Mesenchymal stem cell (in vitro differentiated cells and primary cell): ENCODE results near the gene GABRR2.

Source experiments
- DNase-seq: peaks from one replicate; pipeline ENCODE4 v3.0.0-alpha.2; 2013
- H2AFZ ChIP-seq: one replicate; pipeline ENCODE4 v1.6.1; 2013; ENCODE audit warnings: low read depth, mild to moderate bottlenecking, control low read depth, inconsistent platforms, low read length, moderate library complexity
- H2AK5ac ChIP-seq: 2 replicates; pipeline ENCODE4 v1.6.1; 2013; ENCODE audit warnings: low read length, moderate library complexity, mild to moderate bottlenecking, inconsistent platforms; ENCODE audit not compliant: severe bottlenecking
- H2BK120ac ChIP-seq: one replicate; pipeline ENCODE4 v1.6.1; 2013; ENCODE audit warnings: low read depth, mild to moderate bottlenecking, inconsistent platforms, low read length, moderate library complexity
- H2BK12ac ChIP-seq, 2 experiments: one replicate each; pipeline ENCODE4 v1.6.1; 2013; ENCODE audit warnings: inconsistent platforms in 2 of 2, low read length in 2 of 2, mild to moderate bottlenecking in 2 of 2, moderate library complexity in 2 of 2, control low read depth in 1 of 2
- H2BK15ac ChIP-seq: one replicate; pipeline ENCODE4 v1.6.1; 2013; ENCODE audit warnings: mild to moderate bottlenecking, low read depth, inconsistent platforms; ENCODE audit not compliant: poor library complexity, severe bottlenecking
- H2BK5ac ChIP-seq: 2 replicates; pipeline ENCODE4 v1.6.1; 2013; ENCODE audit warnings: low read depth, mild to moderate bottlenecking, low read length, control low read depth, inconsistent platforms; ENCODE audit not compliant: poor library complexity, severe bottlenecking
- H3K14ac ChIP-seq, 2 experiments: one replicate each; pipeline ENCODE4 v1.6.1; 2013; ENCODE audit warnings: inconsistent platforms in 2 of 2, low read length in 2 of 2, control low read depth in 1 of 2, mild to moderate bottlenecking in 1 of 2, moderate library complexity in 1 of 2
- H3K18ac ChIP-seq, 2 experiments: one replicate each; pipeline ENCODE4 v1.6.1; 2013; ENCODE audit warnings: inconsistent platforms in 2 of 2, low read length in 2 of 2, control low read depth in 1 of 2, low read depth in 1 of 2, mild to moderate bottlenecking in 1 of 2
- H3K23ac ChIP-seq, 2 experiments: one replicate each; pipeline ENCODE4 v1.6.1; 2013; ENCODE audit warnings: inconsistent platforms in 2 of 2, low read length in 2 of 2, mild to moderate bottlenecking in 2 of 2, moderate library complexity in 2 of 2, control low read depth in 1 of 2
- H3K27ac ChIP-seq: 2 replicates; pipeline ENCODE4 v1.5.1; 2013; ENCODE audit warnings: mild to moderate bottlenecking, moderate library complexity, low read length, control low read depth, inconsistent platforms; ENCODE audit not compliant: poor library complexity, severe bottlenecking
- H3K27me3 ChIP-seq, 2 experiments: 2 replicates each; pipeline versions ENCODE4 v1.6.1 to v1.7.0; 2013; ENCODE audit warnings: low read length in 2 of 2, mild to moderate bottlenecking in 2 of 2, moderate library complexity in 2 of 2, control low read depth in 1 of 2, inconsistent platforms in 1 of 2; ENCODE audit not compliant: control insufficient read depth in 1 of 2, insufficient read depth in 1 of 2
- H3K36me3 ChIP-seq, 2 experiments: 2 replicates each; pipeline versions ENCODE4 v1.6.1 to v1.7.0; 2013; ENCODE audit warnings: low read length in 2 of 2, control low read depth in 1 of 2, inconsistent platforms in 1 of 2, low read depth in 1 of 2, mild to moderate bottlenecking in 1 of 2; ENCODE audit not compliant: insufficient read depth in 2 of 2, control insufficient read depth in 1 of 2
- H3K4ac ChIP-seq, 2 experiments: one replicate each; pipeline ENCODE4 v1.6.1; 2013; ENCODE audit warnings: inconsistent platforms in 2 of 2, low read length in 2 of 2, mild to moderate bottlenecking in 2 of 2, moderate library complexity in 2 of 2, control low read depth in 1 of 2, low read depth in 1 of 2
- H3K4me1 ChIP-seq: 2 replicates; pipeline ENCODE4 v1.6.1; 2013; ENCODE audit warnings: low read depth, low read length, control low read depth; ENCODE audit not compliant: control insufficient read depth, insufficient read depth
- H3K4me2 ChIP-seq: 2 replicates; pipeline ENCODE4 v1.6.1; 2013; ENCODE audit warnings: low read length, mild to moderate bottlenecking, inconsistent platforms; ENCODE audit not compliant: poor library complexity, severe bottlenecking
- H3K4me3 ChIP-seq, 2 experiments: 2 replicates each; pipeline versions ENCODE4 v1.5.1 to v1.7.0; 2013; ENCODE audit warnings: low read length in 2 of 2, mild to moderate bottlenecking in 2 of 2, control low read depth in 1 of 2, low read depth in 1 of 2; ENCODE audit not compliant: insufficient read depth in 1 of 2
- H3K79me1 ChIP-seq: replicated peaks from 2 replicates; pipeline ENCODE4 v1.6.1; 2013; ENCODE audit warnings: mild to moderate bottlenecking, control low read depth, low read length, inconsistent platforms; ENCODE audit not compliant: poor library complexity, severe bottlenecking
- H3K9ac ChIP-seq: 2 replicates; pipeline ENCODE4 v1.7.0; 2013; ENCODE audit warnings: mild to moderate bottlenecking, low read length, moderate library complexity
- H3K9me3 ChIP-seq: 2 replicates; pipeline ENCODE4 v1.7.0; 2013; ENCODE audit warnings: mild to moderate bottlenecking, low read length; ENCODE audit not compliant: control insufficient read depth
- H4K8ac ChIP-seq: one replicate; pipeline ENCODE4 v1.6.1; 2013; ENCODE audit warnings: inconsistent platforms, mild to moderate bottlenecking, low read length, moderate library complexity
- H4K91ac ChIP-seq: one replicate; pipeline ENCODE4 v1.6.1; 2013; ENCODE audit warnings: mild to moderate bottlenecking, low read length, inconsistent platforms
- whole genome bisulfite sequencing: methylation state at CpG from one replicate; pipeline ENCODE4 v1.1.7; 2013; ENCODE audit warnings: mixed read lengths; 5-methylcytosine and 5-hydroxymethylcytosine counted together

The GABRR2 gene

GRCh38 chr6:89212472-89212871 is 102.6 kb downstream of the GABRR2 start:
- Histone ChIP-seq H3K4me2 (no peak overlapping the region), H2AK5ac (no peak overlapping the region), H2BK5ac (no peak overlapping the region), H3K4me3 (no peak overlapping the region), H3K4me1 (no peaks in the 10 kb centered on the region), H2BK120ac (no peak overlapping the region), H2BK12ac (no peak overlapping the region), H3K4ac (no peak overlapping the region), H3K27me3 (peaks cover 29 to 40% of the 10 kb centered on the region in 2 experiments), H3K9me3 (no peaks in the 10 kb centered on the region), H3K9ac (no peak overlapping the region), H3K79me1 (no peaks in the 10 kb centered on the region), H3K14ac (no peak overlapping the region), H3K27ac (no peak overlapping the region), H3K23ac (no peak overlapping the region), H4K8ac (no peak overlapping the region), H3K18ac (no peak overlapping the region), H2BK15ac (no peak overlapping the region), H3K36me3 (no peaks in the 10 kb centered on the region), H2AFZ (no peak overlapping the region), H4K91ac (no peak overlapping the region)
- no peak for DNase-seq
- WGBS = 65% methylated on average over 4 of the region's 5 CpGs

- Histone ChIP-seq H2BK120ac (no peak overlapping the region), H4K8ac (no peak overlapping the region), H3K4me1 (no peaks in the 10 kb centered on the region), H2AK5ac (no peak overlapping the region), H2AFZ (no peak overlapping the region), H3K4me2 (no peak overlapping the region), H4K91ac (no peak overlapping the region), H3K9ac (no peak overlapping the region), H3K4ac (no peak overlapping the region), H3K18ac (no peak overlapping the region), H3K27ac (no peak overlapping the region), H3K23ac (no peak overlapping the region), H2BK15ac (no peak overlapping the region), H3K14ac (no peak overlapping the region), H3K36me3 (no peaks in the 10 kb centered on the region), H3K79me1 (no peaks in the 10 kb centered on the region), H2BK5ac (no peak overlapping the region), H3K27me3 (peaks cover 15 to 24% of the 10 kb centered on the region in 2 experiments), H3K4me3 (no peak overlapping the region), H2BK12ac (no peak overlapping the region), H3K9me3 (no peaks in the 10 kb centered on the region)
- no peak for DNase-seq
- 84% methylated on average over 6 of the region's 6 CpGs for WGBS
These were observed 105.6 kb downstream of the GABRR2 start for GRCh38 chr6:89209457-89209856.

GRCh38 chr6:89208551-89208950 is 106.5 kb downstream of the GABRR2 start:
- Histone ChIP-seq H2AK5ac (no peak overlapping the region), H4K8ac (no peak overlapping the region), H2BK120ac (no peak overlapping the region), H2BK15ac (no peak overlapping the region), H3K9me3 (no peaks in the 10 kb centered on the region), H3K4me1 (no peaks in the 10 kb centered on the region), H3K9ac (no peak overlapping the region), H2BK5ac (no peak overlapping the region), H3K27ac (no peak overlapping the region), H3K4ac (no peak overlapping the region), H2BK12ac (no peak overlapping the region), H3K14ac (no peak overlapping the region), H2AFZ (no peak overlapping the region), H3K36me3 (no peaks in the 10 kb centered on the region), H3K18ac (no peak overlapping the region), H3K27me3 (peaks cover 15 to 31% of the 10 kb centered on the region in 2 experiments), H3K79me1 (no peaks in the 10 kb centered on the region), H3K4me2 (no peak overlapping the region), H3K23ac (no peak overlapping the region), H4K91ac (no peak overlapping the region), H3K4me3 (no peak overlapping the region)
- 78% methylated on average over 4 of the region's 4 CpGs for WGBS
- no peak for DNase-seq
